HepG2 (cell line): Measurements from ENCODE around the gene ADAM10. TPM values are rescaled to one million over a fixed set of nuclear protein-coding genes. Genes with fewer than 3 reads are reported as not detected.

Experiments
- ATAC-seq: fragments of 200-7000 bp; cut with Tn5 transposase; 3 replicates; pipeline ENCODE4 v1.9.1; 2020; ENCODE audit warnings: mild to moderate bottlenecking, moderate library complexity
- BruUV-seq: library from RNA; stranded (reverse); fragments of 400-500 nt; replicated peaks from 2 replicates; lab custom pipeline; 2021; lab: Mats Ljungman, UMichigan
- CTCF ChIA-PET: fragments of 300-600 bp; formaldehyde crosslinking; extraction: SDS; loops from one replicate; lab custom pipeline; 2021; ENCODE audit warnings: low total read pairs, inconsistent platforms, low intra/inter-chr PET ratio; lab: Yijun Ruan, JAX
- POLR2A ChIA-PET: fragments of 350-600 bp; sonication (Branson Sonifier 250); formaldehyde crosslinking; loops from one replicate; lab custom pipeline; 2020; ENCODE audit warnings: antibody characterized with exemption, inconsistent platforms; lab: Yijun Ruan, JAX
- DNase-seq: peaks from one replicate; pipeline ENCODE4 v3.0.0-alpha.2; 2015; ENCODE audit warnings: low spot score
- FAIRE-seq: peaks from 3 replicates; lab custom pipeline; 2011; peaks lifted over from hg19 to GRCh38; lab: Jason Lieb, UNC
- H2AFZ ChIP-seq: one replicate; pipeline ENCODE4 v1.6.1; 2011; ENCODE audit warnings: low read length, inconsistent platforms
- H3K27ac ChIP-seq: fragments of 300-600 bp; 3 replicates; pipeline ENCODE4 v1.8.0; 2011; ENCODE audit warnings: mixed run types, mild to moderate bottlenecking, mixed read lengths, low read length, inconsistent platforms; ENCODE audit not compliant: insufficient read depth; ENCODE audit errors: extremely low read length
- H3K27me3 ChIP-seq, 2 experiments: fragments of 200-600 bp in 1 of 2; 2 replicates in 1 of 2; 3 replicates in 1 of 2; pipeline versions ENCODE4 v1.6.0 to v1.8.0; 2011; ENCODE audit warnings: low read length in 2 of 2, mild to moderate bottlenecking in 2 of 2, moderate library complexity in 2 of 2, inconsistent platforms in 1 of 2; ENCODE audit not compliant: insufficient read depth in 2 of 2, control insufficient read depth in 1 of 2
- H3K36me3 ChIP-seq, 2 experiments: fragments of 200-600 bp in 1 of 2; replicated peaks in 1 of 2; 2 replicates in 1 of 2; 3 replicates in 1 of 2; pipeline versions ENCODE4 v1.5.1 to v1.8.0; 2011; ENCODE audit warnings: low read length in 2 of 2, inconsistent platforms in 1 of 2; ENCODE audit not compliant: insufficient read depth in 2 of 2, control insufficient read depth in 1 of 2
- H3K4me1 ChIP-seq: 2 replicates; pipeline ENCODE4 v1.5.1; 2012; ENCODE audit warnings: low read length, inconsistent platforms; ENCODE audit not compliant: insufficient read depth
- H3K4me2 ChIP-seq: 2 replicates; pipeline ENCODE4 v1.6.0; 2011; ENCODE audit warnings: low read depth, low read length, inconsistent platforms
- H3K4me3 ChIP-seq, 3 experiments: fragments of 200-600 bp in 1 of 3; sonication (generic), shearing (Covaris generic) in 1 of 3; replicated peaks in 1 of 3; 2 replicates each; pipeline ENCODE4 v1.5.1; 2011 to 2016; ENCODE audit warnings: low read length in 3 of 3, inconsistent platforms in 2 of 3, low read depth in 2 of 3, mild to moderate bottlenecking in 2 of 3, control low read depth in 1 of 3, mixed read lengths in 1 of 3; ENCODE audit not compliant: insufficient read depth in 1 of 3
- H3K79me2 ChIP-seq: one replicate; pipeline ENCODE4 v1.6.1; 2011; ENCODE audit warnings: low read length, inconsistent platforms; ENCODE audit not compliant: insufficient read depth
- H3K9ac ChIP-seq: 2 replicates; pipeline ENCODE4 v1.6.0; 2011; ENCODE audit warnings: mild to moderate bottlenecking, low read depth, low read length, inconsistent platforms; ENCODE audit not compliant: insufficient read depth
- H3K9me3 ChIP-seq: 2 replicates; pipeline ENCODE4 v1.5.1; 2012; ENCODE audit warnings: mild to moderate bottlenecking, low read length
- H4K20me1 ChIP-seq: 2 replicates; pipeline ENCODE4 v1.6.0; 2011; ENCODE audit warnings: inconsistent platforms, mild to moderate bottlenecking, low read length, moderate library complexity; ENCODE audit not compliant: insufficient read depth
- MAFF ChIP-seq: IDR thresholded peaks from 2 replicates; pipeline ENCODE4 v1.6.1; 2011; ENCODE audit warnings: low read depth, low read length, improper control_type of control experiment
- MAFK ChIP-seq, 2 experiments: IDR thresholded peaks in 1 of 2; conservative IDR thresholded peaks in 1 of 2; 2 replicates each; pipeline ENCODE4 v1.6.1; 2011; ENCODE audit warnings: improper control_type of control experiment in 2 of 2, low read length in 2 of 2
- MATR3 ChIP-seq: sonication (generic); formaldehyde crosslinking; IDR thresholded peaks from 2 replicates; pipeline ENCODE4 v1.4.0; 2020; ENCODE audit warnings: missing genetic modification reagents
- MXD1 ChIP-seq: sonication (generic); formaldehyde crosslinking; IDR thresholded peaks from 2 replicates; pipeline ENCODE4 v1.4.0; 2020; ENCODE audit warnings: mild to moderate bottlenecking, missing genetic modification reagents
- ZFP36 ChIP-seq: fragments of 150-350 bp; IDR thresholded peaks from 2 replicates; pipeline ENCODE4 v1.6.1; 2018; ENCODE audit warnings: borderline replicate concordance, low read length, low read depth; ENCODE audit not compliant: partially characterized antibody
- ZKSCAN8 ChIP-seq: IDR thresholded peaks from 2 replicates; pipeline ENCODE4 v1.6.1; 2016; ENCODE audit warnings: borderline replicate concordance, missing genetic modification reagents, missing compliant biosample characterization
- ZNF367 ChIP-seq: sonication (generic); formaldehyde crosslinking; IDR thresholded peaks from 2 replicates; pipeline ENCODE4 v1.4.0; 2020; ENCODE audit warnings: missing genetic modification reagents, borderline replicate concordance
- ZNF878 ChIP-seq: sonication (generic); formaldehyde crosslinking; IDR thresholded peaks from 2 replicates; pipeline ENCODE4 v1.8.1; 2023; ENCODE audit warnings: mild to moderate bottlenecking, missing genetic modification reagents, moderate library complexity
- ZZZ3 ChIP-seq: sonication (generic); formaldehyde crosslinking; IDR thresholded peaks from 2 replicates; pipeline ENCODE4 v1.4.0; 2020; ENCODE audit warnings: missing genetic modification reagents, mild to moderate bottlenecking, borderline replicate concordance
- WGBS: methylation state at CpG from one replicate; pipeline ENCODE4 v1.1.6; 2017; ENCODE audit warnings: low lambda C conversion rate; 5-methylcytosine and 5-hydroxymethylcytosine counted together
- in situ Hi-C: cut with HindIII; loops from 2 replicates; pipeline ENCODE4 v1.10.0; 2017; ENCODE audit warnings: low pct_unique_long_range_greater_than_20kb; ENCODE audit not compliant: extremely low pct_ligation_motif_present
- intact Hi-C: fragments of 100-400 bp; cut with micrococcal nuclease; formaldehyde crosslinking; loops from one replicate; pipeline ENCODE4 v1.10.0; 2022; ENCODE audit not compliant: unreplicated experiment
- polyA plus RNA-seq, 8 experiments: library from polyadenylated mRNA; depleted of rRNA in 3 of 8; stranded (reverse) in 7 of 8; unstranded in 1 of 8; fragments of >200 nt; fragmentation: Illumina TruSeq in 4 of 8; extraction: Trizol in 4 of 8; gene quantifications; 2 replicates each; pipeline versions ENCODE4 v1.2.1 to v1.2.3, GENCODE V29; 2011 to 2016; ENCODE audit warnings: low read depth in 4 of 8, missing spikeins in 1 of 8, mixed read lengths in 1 of 8; ENCODE audit not compliant: insufficient read depth in 1 of 8
- total RNA-seq, 5 experiments: library from RNA; depleted of rRNA; stranded (reverse); fragments of >200 nt; fragmentation: Illumina TruSeq; extraction: Trizol; gene quantifications; 2 replicates each; pipeline ENCODE4 v1.2.3, GENCODE V29; 2016; ENCODE audit warnings: low read depth in 1 of 5
- TF ChIP-seq, protein P1 (sequence below): sonication (generic); formaldehyde crosslinking; IDR thresholded peaks from 2 replicates; pipeline ENCODE4 v1.5.1; 2020; ENCODE audit warnings: missing genetic modification reagents, mild to moderate bottlenecking, borderline replicate concordance
- TF ChIP-seq, protein P2 (sequence below), 2 experiments: sonication (generic) in 1 of 2; formaldehyde crosslinking in 1 of 2; IDR thresholded peaks; 2 replicates each; pipeline versions ENCODE4 v1.4.0 to v1.6.1; 2018 to 2020; ENCODE audit warnings: missing genetic modification reagents in 2 of 2, borderline replicate concordance in 1 of 2, low read depth in 1 of 2, mild to moderate bottlenecking in 1 of 2, missing biosample characterization in 1 of 2
- TF ChIP-seq, protein P3 (sequence below): IDR thresholded peaks from 2 replicates; pipeline ENCODE4 v1.6.1; 2016; ENCODE audit warnings: control low read depth

ADAM10 gene
- total and polyA plus RNA-seq, 2 of the 13 experiments (the other 11 are each of a cell fraction or from before 2014, with no cell fraction given): 92.7 to 125 TPM

- H3K9ac ChIP-seq: no peak overlapping the region
- no peaks in the 10 kb centered on the region for H3K9me3 ChIP-seq
- BruUV-seq: no TSS peak
- DNase-seq: no peak
- H3K4me2 ChIP-seq: no peak overlapping the region
- peaks cover 20% of the 10 kb centered on the region for H3K4me1 ChIP-seq
- no peaks in the 10 kb centered on the region for H3K79me2 ChIP-seq
- H3K27me3 ChIP-seq: no peaks in the 10 kb centered on the region
- no peak for ATAC-seq
- TF ChIP-seq MAFK (conservative IDR thresholded peaks at IDR 0.05 in 1 of 2, IDR thresholded peaks at IDR 0.05 in 1 of 2; ENCODE audit: low read length in 2 of 2): 0 out of 4 replicates have a peak, but pooled peaks of 1 of the 2 experiments have one; percentile 27
- no peak for TF ChIP-seq ZFP36
- TF ChIP-seq, all 625 proteins: peak for 1
- no peak overlapping the region for H3K4me3 ChIP-seq
- no peak overlapping the region for H2AFZ ChIP-seq
- peaks cover 4 to 38% of the 10 kb centered on the region in 2 experiments for H3K36me3 ChIP-seq
- FAIRE-seq: no peak
- ChIA-PET CTCF (no interaction called here), POLR2A (no interaction called here)
- intact Hi-C loops (loop anchor here (10.0 kb wide), 1 partner anchor 194 kb away; the partner anchor contains the start of gene LIPC), in situ Hi-C loops (no loop called here)
- no peak overlapping the region for H3K27ac ChIP-seq
- WGBS: 89% methylated on average over 3 of the region's 3 CpGs
- no peaks in the 10 kb centered on the region for H4K20me1 ChIP-seq
Observed at GRCh38 chr15:58628206-58628947, 121.1 kb downstream of the ADAM10 start.

DNA sequence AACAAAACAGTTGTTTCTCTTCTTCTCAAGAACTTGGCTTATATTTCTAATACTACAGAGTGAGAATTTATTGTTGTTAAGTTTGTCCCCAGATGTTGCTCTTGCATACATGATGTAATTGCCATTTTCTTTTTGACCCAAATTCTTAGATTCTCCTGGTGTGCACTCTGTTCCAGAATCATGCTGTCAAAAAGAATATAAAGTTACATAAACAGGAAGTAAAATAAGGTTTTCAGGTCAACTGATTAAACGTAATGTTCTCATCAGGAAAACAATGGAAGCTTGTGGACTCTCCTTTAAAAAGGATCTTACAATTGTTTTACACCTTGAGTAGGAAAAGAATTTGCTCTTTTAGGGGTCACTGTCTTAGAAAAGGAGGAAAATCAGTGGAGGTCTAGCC, 121.8 kb downstream of the ADAM10 start:
- 89% methylated on average over 1 of the region's 1 CpG for WGBS
- Histone ChIP-seq H3K4me2 (no peak overlapping the region), H3K79me2 (no peaks in the 10 kb centered on the region), H3K4me3 (no peak overlapping the region), H3K4me1 (peaks cover 20% of the 10 kb centered on the region), H3K9ac (no peak overlapping the region), H3K27me3 (no peaks in the 10 kb centered on the region), H3K9me3 (no peaks in the 10 kb centered on the region), H3K36me3 (peaks cover 4 to 33% of the 10 kb centered on the region in 2 experiments), H3K27ac (no peak overlapping the region), H2AFZ (no peak overlapping the region), H4K20me1 (no peaks in the 10 kb centered on the region)
- in situ Hi-C loops (no loop called here), intact Hi-C loops (loop anchor here (10.0 kb wide), 1 partner anchor 193 kb away; the partner anchor contains the start of gene LIPC)
- ATAC-seq: no peak
- no peak for DNase-seq
- ChIA-PET CTCF (no interaction called here), POLR2A (no interaction called here)
- no TSS peak for BruUV-seq
- FAIRE-seq: no peak
- no peak for TF ChIP-seq MATR3 (CRISPR knock-in tag)
- TF ChIP-seq MAFF: no peak
- TF ChIP-seq, protein P1, sequence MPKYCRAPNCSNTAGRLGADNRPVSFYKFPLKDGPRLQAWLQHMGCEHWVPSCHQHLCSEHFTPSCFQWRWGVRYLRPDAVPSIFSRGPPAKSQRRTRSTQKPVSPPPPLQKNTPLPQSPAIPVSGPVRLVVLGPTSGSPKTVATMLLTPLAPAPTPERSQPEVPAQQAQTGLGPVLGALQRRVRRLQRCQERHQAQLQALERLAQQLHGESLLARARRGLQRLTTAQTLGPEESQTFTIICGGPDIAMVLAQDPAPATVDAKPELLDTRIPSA (CRISPR knock-in tag): no peak
- TF ChIP-seq ZZZ3: no peak
- TF ChIP-seq, protein P2, sequence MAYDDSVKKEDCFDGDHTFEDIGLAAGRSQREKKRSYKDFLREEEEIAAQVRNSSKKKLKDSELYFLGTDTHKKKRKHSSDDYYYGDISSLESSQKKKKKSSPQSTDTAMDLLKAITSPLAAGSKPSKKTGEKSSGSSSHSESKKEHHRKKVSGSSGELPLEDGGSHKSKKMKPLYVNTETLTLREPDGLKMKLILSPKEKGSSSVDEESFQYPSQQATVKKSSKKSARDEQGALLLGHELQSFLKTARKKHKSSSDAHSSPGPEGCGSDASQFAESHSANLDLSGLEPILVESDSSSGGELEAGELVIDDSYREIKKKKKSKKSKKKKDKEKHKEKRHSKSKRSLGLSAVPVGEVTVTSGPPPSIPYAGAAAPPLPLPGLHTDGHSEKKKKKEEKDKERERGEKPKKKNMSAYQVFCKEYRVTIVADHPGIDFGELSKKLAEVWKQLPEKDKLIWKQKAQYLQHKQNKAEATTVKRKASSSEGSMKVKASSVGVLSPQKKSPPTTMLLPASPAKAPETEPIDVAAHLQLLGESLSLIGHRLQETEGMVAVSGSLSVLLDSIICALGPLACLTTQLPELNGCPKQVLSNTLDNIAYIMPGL (CRISPR knock-in tag; IDR thresholded peaks at IDR 0.05; ENCODE audit: borderline replicate concordance in 1 of 2, low read depth in 1 of 2): no peak
- TF ChIP-seq, protein P3, sequence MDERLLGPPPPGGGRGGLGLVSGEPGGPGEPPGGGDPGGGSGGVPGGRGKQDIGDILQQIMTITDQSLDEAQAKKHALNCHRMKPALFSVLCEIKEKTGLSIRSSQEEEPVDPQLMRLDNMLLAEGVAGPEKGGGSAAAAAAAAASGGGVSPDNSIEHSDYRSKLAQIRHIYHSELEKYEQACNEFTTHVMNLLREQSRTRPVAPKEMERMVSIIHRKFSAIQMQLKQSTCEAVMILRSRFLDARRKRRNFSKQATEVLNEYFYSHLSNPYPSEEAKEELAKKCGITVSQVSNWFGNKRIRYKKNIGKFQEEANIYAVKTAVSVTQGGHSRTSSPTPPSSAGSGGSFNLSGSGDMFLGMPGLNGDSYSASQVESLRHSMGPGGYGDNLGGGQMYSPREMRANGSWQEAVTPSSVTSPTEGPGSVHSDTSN (CRISPR knock-in tag): no peak
- TF ChIP-seq ZNF367 (CRISPR knock-in tag): no peak
- no peak for TF ChIP-seq ZNF878 (CRISPR knock-in tag)
- TF ChIP-seq ZKSCAN8: no peak
- no peak for TF ChIP-seq MXD1 (CRISPR knock-in tag)
